ENCODE results near the gene EPB41L4A. TPM values are rescaled to one million over a fixed set of nuclear protein-coding genes. Genes with fewer than 3 reads are reported as not detected.

Gene EPB41L4A
- total RNA-seq, 3 donors from 2014 or later, result 11.8 to 18.2 (median 13.2) TPM

GRCh38 chr5:112123086-112123485, 296.0 kb downstream of the EPB41L4A start:
- Histone ChIP-seq H3K9me3 (no peaks in the 10 kb centered on the region), H3K36me3 (ENCODE audit: low read depth) (no peaks in the 10 kb centered on the region), H3K4me1 (ENCODE audit: low read depth) (no peaks in the 10 kb centered on the region), H3K4me3 (no peak overlapping the region)
- DNase-seq (no peak), ATAC-seq (no peak)
- TF ChIP-seq CTCF (IDR thresholded peaks at IDR 0.05), result no peak
- intact Hi-C loops (cut with DNase I, micrococcal nuclease), result no loop called here

GRCh38 chr5:112122353-112122752, 296.7 kb downstream of the EPB41L4A start:
- Histone ChIP-seq H3K36me3 (ENCODE audit: low read depth) (no peaks in the 10 kb centered on the region), H3K4me3 (no peak overlapping the region), H3K4me1 (ENCODE audit: low read depth) (no peaks in the 10 kb centered on the region), H3K9me3 (no peaks in the 10 kb centered on the region)
- ATAC-seq, result no peak
- intact Hi-C loops (cut with DNase I, micrococcal nuclease), result no loop called here
- TF ChIP-seq CTCF (IDR thresholded peaks at IDR 0.05), result no peak
- no peak for DNase-seq

- no peak for TF ChIP-seq CTCF (IDR thresholded peaks at IDR 0.05)
- DNase-seq (no peak), ATAC-seq (no peak)
- Histone ChIP-seq H3K4me1 (ENCODE audit: low read depth) (no peaks in the 10 kb centered on the region), H3K36me3 (ENCODE audit: low read depth) (no peaks in the 10 kb centered on the region), H3K4me3 (no peak overlapping the region), H3K9me3 (no peaks in the 10 kb centered on the region)
- intact Hi-C loops (cut with DNase I, micrococcal nuclease), result no loop called here
Measured at GRCh38 chr5:112121258-112121657, 297.8 kb downstream of the EPB41L4A start.

GRCh38 chr5:112119969-112120368, 299.1 kb downstream of the EPB41L4A start:
- ATAC-seq, result no peak
- no peaks in the 10 kb centered on the region for H3K36me3 ChIP-seq (ENCODE audit: low read depth)
- no peak for TF ChIP-seq CTCF (IDR thresholded peaks at IDR 0.05)
- intact Hi-C loops (cut with DNase I, micrococcal nuclease), result no loop called here
- no peaks in the 10 kb centered on the region for H3K9me3 ChIP-seq
- no peak for DNase-seq
- H3K4me1 ChIP-seq (ENCODE audit: low read depth), result no peaks in the 10 kb centered on the region
- H3K4me3 ChIP-seq, result no peak overlapping the region

GRCh38 chr5:112119508-112119907, 299.6 kb downstream of the EPB41L4A start:
- H3K36me3 ChIP-seq (ENCODE audit: low read depth), result no peaks in the 10 kb centered on the region
- no peaks in the 10 kb centered on the region for H3K4me1 ChIP-seq (ENCODE audit: low read depth)
- no peak overlapping the region for H3K4me3 ChIP-seq
- ATAC-seq (no peak), DNase-seq (no peak)
- no peak for TF ChIP-seq CTCF (IDR thresholded peaks at IDR 0.05)
- H3K9me3 ChIP-seq, result no peaks in the 10 kb centered on the region
- intact Hi-C loops (cut with DNase I, micrococcal nuclease), result no loop called here

GRCh38 chr5:112117551-112117950, 301.5 kb downstream of the EPB41L4A start:
- no peak for ATAC-seq

More at GRCh38 chr5:112117551-112117950, 301.5 kb downstream of the EPB41L4A start:
- H3K4me3 ChIP-seq, result no peak overlapping the region
- intact Hi-C loops (cut with DNase I, micrococcal nuclease), result no loop called here
- TF ChIP-seq CTCF (IDR thresholded peaks at IDR 0.05), result no peak
- no peaks in the 10 kb centered on the region for H3K4me1 ChIP-seq (ENCODE audit: low read depth)
- H3K9me3 ChIP-seq, result no peaks in the 10 kb centered on the region
- H3K36me3 ChIP-seq (ENCODE audit: low read depth), result no peaks in the 10 kb centered on the region
- DNase-seq, result no peak
